NCI-H524 treated with DMSO at 0.1 percent for 48 hours (cell line): ENCODE data around the gene ARHGAP15.

ENCODE experiments used
- DNase-seq: peaks from one replicate; lab custom pipeline; 2025; lab: John Stamatoyannopoulos, UW

The ARHGAP15 gene

GRCh38 chr2:143399631-143400069, 270.4 kb downstream of the ARHGAP15 start:
- DNase-seq, result no peak

DNA sequence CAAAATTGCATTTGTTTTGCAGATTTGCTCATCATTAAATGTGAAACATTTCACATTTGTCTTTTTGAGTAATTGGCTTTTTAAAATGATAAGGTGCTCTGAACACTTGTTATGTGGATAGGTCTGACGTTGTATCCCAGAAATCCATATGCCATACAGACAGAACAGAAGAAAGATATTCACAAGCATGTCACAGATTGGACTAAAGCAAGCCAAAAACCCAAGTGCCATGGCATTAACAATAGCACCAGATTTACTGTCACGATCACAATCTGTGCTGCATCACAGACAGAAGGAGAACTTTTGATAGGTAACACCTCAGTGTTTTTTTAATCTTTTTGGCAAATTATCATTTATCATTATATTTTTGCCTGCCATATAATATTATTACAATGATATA, 272.6 kb downstream of the ARHGAP15 start:
- DNase-seq, result no peak

- DNase-seq, result no peak
Observed at GRCh38 chr2:143402451-143402850, 273.2 kb downstream of the ARHGAP15 start.

DNA sequence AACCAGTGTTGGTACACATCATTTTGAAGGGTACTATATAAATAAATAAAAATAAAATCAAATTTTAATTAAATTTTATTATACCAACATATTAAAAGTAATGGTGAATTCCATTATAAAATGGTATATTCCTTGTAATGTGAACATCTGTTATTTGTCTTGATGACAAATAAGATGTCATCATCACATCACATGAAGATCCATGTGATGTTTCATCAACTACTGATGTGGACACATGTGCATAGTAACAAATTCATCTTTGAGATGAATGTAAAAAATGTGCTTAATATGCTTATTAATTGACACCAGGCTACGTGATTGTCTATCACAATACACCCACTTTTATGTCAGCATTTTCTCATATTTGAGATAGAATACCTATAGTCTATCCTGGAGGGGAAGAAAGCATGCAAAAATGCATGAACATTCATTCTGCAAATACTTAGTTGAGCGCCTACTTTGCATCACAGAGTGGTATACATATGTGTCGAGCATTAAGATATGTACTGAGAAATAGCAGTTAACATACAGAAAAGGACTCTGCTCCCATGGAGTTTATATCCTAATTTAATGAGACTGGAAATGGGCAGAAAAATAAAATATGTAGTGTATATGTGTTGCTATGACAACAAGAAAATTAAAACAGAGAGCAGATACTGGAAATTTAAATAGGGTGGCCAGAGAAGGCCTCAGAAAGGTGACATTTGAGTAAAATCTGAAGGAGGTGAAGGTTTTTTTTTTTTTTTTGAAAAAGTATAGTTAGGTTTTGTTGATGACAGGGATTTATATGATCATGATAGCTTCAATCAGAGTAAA, 281.1 kb downstream of the ARHGAP15 start:
- DNase-seq, result no peak

DNA sequence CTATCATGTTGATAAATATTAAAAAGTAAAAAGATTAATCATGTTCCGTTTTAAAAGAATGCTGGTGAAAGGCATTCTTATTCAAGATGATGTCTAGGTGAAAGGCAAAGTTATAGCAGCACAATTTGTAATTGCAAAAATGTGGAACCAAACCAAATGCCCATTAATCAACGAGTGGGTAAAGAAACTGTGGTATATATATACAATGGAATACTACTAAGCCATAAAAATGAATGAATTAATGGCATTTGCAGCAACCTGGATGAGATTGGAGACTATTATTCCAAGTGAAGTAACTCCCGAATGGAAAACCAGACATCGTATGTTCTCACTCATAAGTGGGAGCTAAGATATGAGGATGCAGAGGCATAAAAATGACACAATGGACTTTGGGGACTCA, 286.4 kb downstream of the ARHGAP15 start:
- no peak for DNase-seq

DNA sequence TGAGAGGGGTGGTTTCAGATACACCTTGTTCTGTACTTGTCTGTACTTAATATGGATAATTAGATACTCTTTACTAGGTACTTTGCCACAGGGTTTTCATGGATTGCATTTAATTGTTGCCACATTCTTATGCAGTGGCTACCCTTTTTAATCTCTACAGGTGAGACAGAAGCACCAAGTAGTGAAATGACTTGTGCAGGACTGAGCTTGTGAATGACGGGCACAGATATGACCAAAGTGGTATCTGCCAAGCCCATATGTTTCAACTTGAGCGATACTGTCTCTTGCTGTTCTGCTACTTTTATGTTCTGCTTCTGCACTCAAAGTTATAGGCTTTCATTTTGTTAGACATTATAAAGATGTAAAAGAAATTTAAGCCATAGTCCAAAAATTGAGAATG, 288.2 kb downstream of the ARHGAP15 start:
- no peak for DNase-seq

DNA sequence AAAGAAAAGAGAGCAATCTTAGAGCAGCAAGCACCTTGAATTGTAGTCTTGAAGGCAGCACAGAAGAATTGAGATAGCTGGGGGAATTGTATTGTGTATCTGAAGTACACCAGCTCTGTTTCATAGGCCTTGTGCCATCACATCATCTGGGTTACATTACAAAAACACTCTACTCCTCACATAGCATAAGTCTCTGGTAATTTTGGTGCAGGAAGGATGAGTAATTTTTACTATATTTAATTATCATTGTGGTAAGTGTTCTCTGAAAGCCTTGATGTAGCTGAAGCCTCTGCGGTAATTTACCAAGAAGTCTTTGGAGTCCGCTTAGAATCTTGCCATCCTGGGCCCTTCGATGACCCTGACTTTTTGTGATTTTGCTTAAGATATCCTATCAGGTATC, 291.1 kb downstream of the ARHGAP15 start:
- no peak for DNase-seq

DNA sequence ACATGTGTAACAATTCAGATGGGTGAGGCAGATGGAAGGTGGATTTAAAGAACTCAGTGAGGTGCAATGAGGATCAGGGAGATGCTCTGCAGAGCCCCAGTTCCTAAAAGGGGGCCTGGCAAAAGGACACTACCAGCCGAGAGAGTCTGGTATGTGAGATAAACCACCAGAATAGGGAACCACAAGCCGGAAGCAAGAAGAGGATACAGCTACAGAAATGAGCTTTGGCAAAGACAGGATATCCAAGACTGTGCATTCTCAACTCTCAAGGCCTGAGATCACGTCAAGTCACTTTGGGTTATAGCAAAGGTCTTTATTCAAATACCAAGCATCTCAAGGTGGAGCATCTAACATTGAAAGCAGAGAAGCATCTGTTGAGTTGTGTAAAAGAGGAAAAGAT, 293.5 kb downstream of the ARHGAP15 start:
- no peak for DNase-seq

DNA sequence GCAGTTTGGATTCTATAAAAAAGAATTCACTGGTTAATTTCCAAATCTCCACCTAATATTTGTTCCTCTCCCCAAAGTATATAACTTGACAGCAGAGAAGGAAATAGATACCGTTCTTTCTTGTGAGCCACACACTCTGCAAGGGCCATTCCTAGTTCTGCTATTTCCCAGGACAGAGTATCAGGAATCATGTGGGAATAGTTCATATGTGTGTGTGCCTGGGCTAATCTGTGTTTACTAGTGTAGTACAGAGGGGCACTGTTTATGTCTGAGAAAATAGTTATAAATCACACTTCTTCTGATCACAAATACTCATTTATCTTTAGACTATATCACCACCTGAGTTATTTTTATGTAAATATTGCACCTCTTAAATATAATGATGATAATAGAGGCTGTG, 296.7 kb downstream of the ARHGAP15 start:
- DNase-seq, result no peak

DNA sequence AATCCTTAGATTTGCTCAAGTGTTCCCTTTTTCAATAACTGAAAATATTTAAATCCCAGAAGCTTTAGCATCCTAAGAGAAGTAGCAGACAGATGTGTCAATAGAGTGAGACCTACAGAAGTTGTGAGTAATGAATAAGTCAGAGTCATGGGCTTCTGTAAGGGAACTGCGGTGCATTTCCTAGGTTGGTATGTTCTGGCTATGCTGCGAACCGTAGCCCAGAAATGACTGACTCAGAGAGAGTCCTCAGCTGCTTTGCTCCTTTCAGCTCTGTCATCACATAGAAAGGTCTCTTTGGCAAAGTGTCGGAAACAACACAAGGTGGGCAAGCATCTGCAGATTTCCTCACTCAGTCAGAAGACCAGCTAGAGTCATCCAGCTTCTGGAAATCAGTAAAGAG, 297.1 kb downstream of the ARHGAP15 start:
- no peak for DNase-seq

GRCh38 chr2:143428700-143429099, 299.5 kb downstream of the ARHGAP15 start:
- no peak for DNase-seq

GRCh38 chr2:143429932-143430679, 300.9 kb downstream of the ARHGAP15 start:
- no peak for DNase-seq

DNA sequence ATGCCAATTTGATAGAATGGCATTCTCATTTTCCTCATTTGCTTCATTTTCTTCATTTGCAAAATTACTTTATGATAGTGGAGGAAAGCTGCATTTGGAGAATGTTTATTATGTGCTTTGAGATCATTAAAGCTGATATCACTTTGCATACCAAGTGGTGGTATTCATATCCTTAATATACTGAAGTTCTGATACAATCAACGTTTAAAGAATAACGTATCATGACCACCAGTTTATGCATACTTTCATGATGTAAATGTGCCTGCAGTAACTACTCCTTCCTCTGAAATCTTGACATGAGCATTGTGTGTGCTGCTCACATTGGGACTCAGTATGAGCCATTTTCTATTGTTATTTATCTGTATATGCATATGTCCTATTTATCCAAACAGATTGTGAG, 302.1 kb downstream of the ARHGAP15 start:
- DNase-seq, result no peak

- DNase-seq, result no peak
Observed at GRCh38 chr2:143433251-143433650, 304.0 kb downstream of the ARHGAP15 start.

- DNase-seq, result no peak
Observed at GRCh38 chr2:143433840-143434239, 304.6 kb downstream of the ARHGAP15 start.

- no peak for DNase-seq
Observed at GRCh38 chr2:143434445-143434844, 305.2 kb downstream of the ARHGAP15 start.

GRCh38 chr2:143435131-143435530, 305.9 kb downstream of the ARHGAP15 start:
- DNase-seq, result no peak

- no peak for DNase-seq
Observed at GRCh38 chr2:143436951-143437350, 307.7 kb downstream of the ARHGAP15 start.

GRCh38 chr2:143440411-143441012, 311.3 kb downstream of the ARHGAP15 start:
- DNase-seq, result no peak

- DNase-seq, result no peak
Observed at GRCh38 chr2:143442193-143442592, 313.0 kb downstream of the ARHGAP15 start.

- DNase-seq, result no peak
Observed at GRCh38 chr2:143451642-143452281, 322.5 kb downstream of the ARHGAP15 start.

GRCh38 chr2:143452817-143453451, 323.7 kb downstream of the ARHGAP15 start:
- no peak for DNase-seq
